HG02943 (cell line): ENCODE measurements around the gene KATNAL1.

Source experiments
- ATAC-seq: cut with Tn5 transposase; IDR thresholded peaks from one replicate; pipeline ENCODE4 v1.9.1; 2021; ENCODE audit warnings: mild to moderate bottlenecking, low read depth, moderate library complexity; ENCODE audit not compliant: unreplicated experiment

The KATNAL1 gene

GRCh38 chr13:30333616-30334015 is 26.3 kb upstream of the KATNAL1 start:
- ATAC-seq: no peak

GRCh38 chr13:30332456-30333143 is 25.2 kb upstream of the KATNAL1 start:
- ATAC-seq: no peak

- no peak for ATAC-seq
These were observed 24.0 kb upstream of the KATNAL1 start for GRCh38 chr13:30331331-30331771.

GRCh38 chr13:30329009-30329585 is 21.7 kb upstream of the KATNAL1 start:
- ATAC-seq: no peak

- no peak for ATAC-seq
These were observed 18.3 kb upstream of the KATNAL1 start for GRCh38 chr13:30325668-30326067.

GRCh38 chr13:30323524-30323923 is 16.2 kb upstream of the KATNAL1 start:
- ATAC-seq: no peak

- no peak for ATAC-seq
These were observed 15.1 kb upstream of the KATNAL1 start for GRCh38 chr13:30322428-30322827.

GRCh38 chr13:30321256-30321655 is 13.9 kb upstream of the KATNAL1 start:
- no peak for ATAC-seq

GRCh38 chr13:30319655-30320054 is 12.3 kb upstream of the KATNAL1 start:
- no peak for ATAC-seq

- ATAC-seq: no peak
These were observed 11.8 kb upstream of the KATNAL1 start for GRCh38 chr13:30319130-30319529.

GRCh38 chr13:30318026-30318425 is 10.7 kb upstream of the KATNAL1 start:
- no peak for ATAC-seq

- no peak for ATAC-seq
These were observed 7.2 kb upstream of the KATNAL1 start for GRCh38 chr13:30314562-30314961.

GRCh38 chr13:30314069-30314468 is 6.7 kb upstream of the KATNAL1 start:
- no peak for ATAC-seq

- ATAC-seq: no peak
These were observed 6.0 kb upstream of the KATNAL1 start for GRCh38 chr13:30313311-30313710.

- no peak for ATAC-seq
These were observed 5.6 kb upstream of the KATNAL1 start for GRCh38 chr13:30312904-30313303.

GRCh38 chr13:30308548-30308947 is 1.2 kb upstream of the KATNAL1 start:
- no peak for ATAC-seq

- no peak for ATAC-seq
These were observed 580 bp upstream of the KATNAL1 start for GRCh38 chr13:30307971-30308290.

- ATAC-seq: peak; percentile 79
These were observed 573 bp downstream of the KATNAL1 start for GRCh38 chr13:30306762-30307193.

GRCh38 chr13:30305456-30305970 is 1.8 kb downstream of the KATNAL1 start:
- ATAC-seq: no peak

GRCh38 chr13:30303269-30303668 is 4.1 kb downstream of the KATNAL1 start:
- ATAC-seq: no peak

- no peak for ATAC-seq
These were observed 5.5 kb downstream of the KATNAL1 start for GRCh38 chr13:30301827-30302226.

GRCh38 chr13:30300596-30300995 is 6.8 kb downstream of the KATNAL1 start:
- no peak for ATAC-seq
